Keratinocyte (primary cell): ENCODE data around the gene CYP17A1.

Source experiments
- CTCF ChIP-seq, 3 experiments: IDR thresholded peaks in 1 of 3; conservative IDR thresholded peaks in 1 of 3; optimal IDR thresholded peaks in 1 of 3; 2 replicates in 2 of 3; 3 replicates in 1 of 3; pipeline versions ENCODE3 to v1.5.1; 2011; ENCODE audit warnings: low read length in 3 of 3, mild to moderate bottlenecking in 3 of 3, moderate library complexity in 2 of 3, control low read depth in 1 of 3, inconsistent platforms in 1 of 3; ENCODE audit not compliant: insufficient read depth in 2 of 3; ENCODE audit errors: extremely low read depth in 1 of 3
- EZH2 ChIP-seq: IDR thresholded peaks from one replicate; pipeline ENCODE4 v1.6.1; 2012; ENCODE audit warnings: inconsistent platforms, mild to moderate bottlenecking, low read length, moderate library complexity

GRCh38 chr10:102813017-102813541 lies 24.1 kb downstream of the CYP17A1 start:
- TF ChIP-seq CTCF (optimal IDR thresholded peaks at IDR 0.05 in 1 of 3, IDR thresholded peaks at IDR 0.05 in 1 of 3, conservative IDR thresholded peaks at IDR 0.05 in 1 of 3; ENCODE audit: extremely low read depth in 1 of 3, insufficient read depth in 2 of 3, low read length in 3 of 3) (no peak), EZH2 (no peak)
